ELF-1 (cell line): ENCODE measurements around the gene NGRN.

Experiments
- DNase-seq: peaks from one replicate; pipeline ENCODE4 v3.0.0-alpha.2; 2016; ENCODE audit warnings: low read depth, low spot score

NGRN gene, protein sequence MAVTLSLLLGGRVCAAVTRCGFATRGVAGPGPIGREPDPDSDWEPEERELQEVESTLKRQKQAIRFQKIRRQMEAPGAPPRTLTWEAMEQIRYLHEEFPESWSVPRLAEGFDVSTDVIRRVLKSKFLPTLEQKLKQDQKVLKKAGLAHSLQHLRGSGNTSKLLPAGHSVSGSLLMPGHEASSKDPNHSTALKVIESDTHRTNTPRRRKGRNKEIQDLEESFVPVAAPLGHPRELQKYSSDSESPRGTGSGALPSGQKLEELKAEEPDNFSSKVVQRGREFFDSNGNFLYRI

DNA sequence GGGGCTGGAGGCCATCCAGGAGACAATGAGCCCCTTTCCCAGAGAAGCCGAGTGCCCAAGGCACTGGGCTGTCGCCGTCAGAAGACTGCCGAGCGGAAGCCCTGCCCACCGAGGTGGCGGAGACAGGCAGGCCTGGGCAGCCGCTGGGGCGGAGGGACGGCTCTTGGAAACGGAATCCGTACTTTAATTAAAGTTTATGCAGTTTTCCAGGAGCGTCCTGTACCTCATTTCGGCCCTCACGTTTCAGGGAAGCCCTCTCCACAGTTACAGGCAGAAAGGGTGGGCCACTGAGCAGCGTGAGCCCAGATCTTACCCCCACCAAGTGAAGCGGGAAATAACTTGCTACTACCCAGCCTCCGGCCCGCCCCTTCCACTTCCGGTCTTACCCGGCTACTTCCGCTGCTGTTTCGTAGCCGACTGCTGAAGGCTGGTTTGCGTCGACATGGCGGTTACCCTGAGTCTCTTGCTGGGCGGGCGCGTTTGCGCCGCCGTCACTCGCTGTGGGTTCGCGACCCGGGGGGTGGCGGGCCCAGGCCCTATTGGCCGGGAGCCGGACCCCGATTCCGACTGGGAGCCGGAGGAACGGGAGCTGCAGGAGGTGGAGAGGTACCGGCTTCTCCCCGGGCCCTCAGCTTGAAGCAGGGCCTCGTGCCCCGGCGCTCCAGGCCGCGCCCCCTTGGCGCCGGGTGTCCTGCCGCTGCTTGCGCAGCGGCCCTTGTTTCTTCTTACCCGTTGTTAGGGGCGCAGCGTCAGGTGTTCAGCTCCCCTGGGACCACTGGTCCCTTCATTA lies at the start of gene NGRN:
Gene NGRN, plus strand, starts transcription at position 402 of the 790 bp plus-strand sequence. Its CDS starts 41 bp downstream, at position 443.
- DNase-seq: peak; percentile 95

DNA sequence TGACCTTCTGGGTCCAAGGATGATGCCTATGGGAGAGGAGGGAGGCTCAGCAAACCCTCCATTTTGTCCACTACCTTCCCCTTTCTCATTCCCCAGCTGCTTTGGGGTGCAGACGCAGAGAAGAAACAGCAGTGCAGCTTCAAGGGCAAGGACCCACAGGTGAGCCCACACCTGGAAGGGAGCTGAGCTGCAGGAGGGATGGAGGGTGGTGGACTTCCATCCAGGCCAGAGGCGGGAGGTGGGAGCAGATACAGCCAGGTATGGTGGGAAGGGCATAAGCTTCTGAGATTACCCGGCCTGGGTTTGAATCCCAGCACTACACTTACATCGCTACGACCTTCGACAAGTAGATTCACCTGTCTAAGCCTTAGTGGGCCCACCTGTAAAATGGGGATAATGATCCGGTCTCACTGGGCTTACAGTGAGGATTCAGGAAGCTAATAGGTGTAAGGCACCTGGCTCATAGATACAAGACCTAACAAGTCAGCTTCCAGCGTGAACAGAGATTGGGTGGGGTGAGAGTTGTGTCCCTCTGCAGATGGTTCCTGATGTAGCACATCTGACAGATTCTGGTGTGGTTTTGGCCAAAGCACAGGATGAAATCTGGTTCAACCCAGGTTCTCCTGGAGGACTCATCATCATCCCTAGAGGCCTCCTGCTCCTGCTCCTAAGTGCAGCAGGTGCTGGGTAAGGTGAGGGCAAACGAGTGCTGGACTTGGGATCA lies 47.6 kb upstream of the NGRN start:
- no peak for DNase-seq

GRCh38 chr15:90219421-90220141 lies 45.9 kb upstream of the NGRN start:
- DNase-seq: peak; percentile 84

DNA sequence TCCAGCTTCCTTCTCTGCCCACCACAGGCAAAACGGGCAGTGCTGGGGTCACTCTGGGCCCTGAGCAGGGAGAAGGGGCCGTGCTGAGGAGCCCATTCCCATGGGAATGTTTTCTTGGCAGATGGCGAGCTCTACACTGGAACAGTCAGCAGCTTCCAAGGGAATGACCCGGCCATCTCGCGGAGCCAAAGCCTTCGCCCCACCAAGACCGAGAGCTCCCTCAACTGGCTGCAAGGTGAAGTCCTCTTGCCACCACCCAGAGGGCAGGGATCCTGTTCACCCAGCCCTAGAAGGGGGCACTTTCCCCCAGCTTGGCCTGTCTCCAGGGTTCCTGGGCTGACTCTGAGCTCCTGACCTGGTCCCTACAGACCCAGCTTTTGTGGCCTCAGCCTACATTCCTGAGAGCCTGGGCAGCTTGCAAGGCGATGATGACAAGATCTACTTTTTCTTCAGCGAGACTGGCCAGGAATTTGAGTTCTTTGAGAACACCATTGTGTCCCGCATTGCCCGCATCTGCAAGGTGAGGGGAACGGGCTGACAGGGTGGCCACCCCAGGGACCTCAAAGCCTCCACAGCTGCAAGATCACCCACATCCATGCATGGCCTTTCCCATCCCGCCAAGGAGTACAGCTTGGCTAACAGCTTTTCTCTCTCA lies 44.1 kb upstream of the NGRN start:
- peak; percentile 83 for DNase-seq

DNA sequence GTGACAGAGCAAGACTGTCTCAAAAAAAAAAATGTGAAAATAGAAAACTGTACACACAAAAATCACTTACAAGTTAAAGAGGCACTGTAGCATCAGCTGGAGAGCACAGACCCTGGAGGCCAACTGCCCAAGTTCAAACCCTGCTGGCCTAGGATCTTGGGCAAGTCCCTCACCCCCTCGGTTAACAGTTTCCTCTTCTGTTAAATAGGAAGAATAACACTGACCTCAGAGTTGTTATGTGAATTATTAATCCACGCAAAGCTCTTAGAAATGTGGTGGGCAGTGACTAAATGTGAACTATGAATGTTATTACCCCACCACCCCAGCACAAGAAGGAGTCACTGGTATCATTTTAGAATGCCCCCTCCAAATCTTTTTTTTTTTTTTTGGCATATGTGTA lies 42.9 kb upstream of the NGRN start:
- no peak for DNase-seq

DNA sequence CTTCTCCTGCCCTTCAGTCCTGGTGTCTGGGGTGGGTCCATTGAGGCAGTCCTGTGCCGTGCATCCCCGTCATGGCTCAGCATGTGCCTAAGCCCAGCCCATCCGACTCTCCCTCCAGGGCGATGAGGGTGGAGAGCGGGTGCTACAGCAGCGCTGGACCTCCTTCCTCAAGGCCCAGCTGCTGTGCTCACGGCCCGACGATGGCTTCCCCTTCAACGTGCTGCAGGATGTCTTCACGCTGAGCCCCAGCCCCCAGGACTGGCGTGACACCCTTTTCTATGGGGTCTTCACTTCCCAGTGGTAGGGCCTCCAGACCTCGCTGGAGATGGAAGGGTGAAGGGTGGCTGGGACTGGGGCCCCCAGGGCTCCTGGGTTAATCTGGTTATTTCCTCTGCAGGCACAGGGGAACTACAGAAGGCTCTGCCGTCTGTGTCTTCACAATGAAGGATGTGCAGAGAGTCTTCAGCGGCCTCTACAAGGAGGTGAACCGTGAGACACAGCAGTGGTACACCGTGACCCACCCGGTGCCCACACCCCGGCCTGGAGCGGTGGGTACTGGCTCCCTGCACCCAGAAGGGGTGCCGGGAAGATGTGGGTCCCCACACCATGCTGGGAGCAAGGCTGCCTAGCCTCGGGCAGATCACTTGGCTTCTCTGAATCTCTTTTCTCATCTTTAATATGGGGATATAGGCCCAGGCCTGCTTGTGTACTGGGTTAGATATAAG lies 41.9 kb upstream of the NGRN start:
- no peak for DNase-seq

DNA sequence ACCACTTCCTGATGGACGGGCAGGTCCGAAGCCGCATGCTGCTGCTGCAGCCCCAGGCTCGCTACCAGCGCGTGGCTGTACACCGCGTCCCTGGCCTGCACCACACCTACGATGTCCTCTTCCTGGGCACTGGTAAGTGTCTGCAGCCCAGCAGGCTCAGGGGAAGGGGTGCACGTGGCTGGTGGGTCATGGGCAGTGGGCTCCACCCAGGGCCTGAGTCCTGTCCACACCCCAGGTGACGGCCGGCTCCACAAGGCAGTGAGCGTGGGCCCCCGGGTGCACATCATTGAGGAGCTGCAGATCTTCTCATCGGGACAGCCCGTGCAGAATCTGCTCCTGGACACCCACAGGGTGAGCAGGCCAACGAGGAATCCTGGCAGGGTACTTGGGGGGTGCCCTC lies 40.4 kb upstream of the NGRN start:
- no peak for DNase-seq

DNA sequence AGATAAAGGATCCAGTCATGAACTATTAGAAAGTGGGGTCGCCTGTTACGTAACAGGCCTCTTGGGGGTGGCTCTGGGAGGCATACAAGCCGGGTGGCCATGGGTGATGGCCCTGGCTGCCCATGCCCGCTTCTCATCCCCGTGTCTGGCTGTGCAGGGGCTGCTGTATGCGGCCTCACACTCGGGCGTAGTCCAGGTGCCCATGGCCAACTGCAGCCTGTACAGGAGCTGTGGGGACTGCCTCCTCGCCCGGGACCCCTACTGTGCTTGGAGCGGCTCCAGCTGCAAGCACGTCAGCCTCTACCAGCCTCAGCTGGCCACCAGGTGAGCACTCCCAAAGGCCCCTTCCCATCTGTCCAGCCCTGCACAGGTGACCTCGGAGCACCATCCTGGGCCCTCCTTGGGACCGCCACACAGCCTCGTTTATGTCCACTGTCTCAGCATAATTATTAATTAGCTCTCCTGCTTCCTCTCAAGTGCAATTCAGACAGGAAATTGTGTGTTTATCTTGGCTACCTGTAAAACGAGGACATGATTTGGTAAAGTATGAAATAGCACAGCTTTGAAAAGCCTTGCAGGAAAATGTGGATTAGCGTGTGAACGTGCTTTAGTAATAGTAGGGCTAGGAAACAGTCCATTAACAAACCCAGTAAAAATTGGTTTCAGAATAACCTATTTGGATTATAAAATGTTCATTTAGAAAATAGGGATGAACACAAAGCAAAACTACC lies 39.8 kb upstream of the NGRN start:
- DNase-seq: no peak

- no peak for DNase-seq
Measured at GRCh38 chr15:90227336-90227735, 38.1 kb upstream of the NGRN start.

GRCh38 chr15:90227816-90228772 lies 37.4 kb upstream of the NGRN start:
- no peak for DNase-seq

GRCh38 chr15:90228960-90229359 lies 36.5 kb upstream of the NGRN start:
- DNase-seq: no peak

DNA sequence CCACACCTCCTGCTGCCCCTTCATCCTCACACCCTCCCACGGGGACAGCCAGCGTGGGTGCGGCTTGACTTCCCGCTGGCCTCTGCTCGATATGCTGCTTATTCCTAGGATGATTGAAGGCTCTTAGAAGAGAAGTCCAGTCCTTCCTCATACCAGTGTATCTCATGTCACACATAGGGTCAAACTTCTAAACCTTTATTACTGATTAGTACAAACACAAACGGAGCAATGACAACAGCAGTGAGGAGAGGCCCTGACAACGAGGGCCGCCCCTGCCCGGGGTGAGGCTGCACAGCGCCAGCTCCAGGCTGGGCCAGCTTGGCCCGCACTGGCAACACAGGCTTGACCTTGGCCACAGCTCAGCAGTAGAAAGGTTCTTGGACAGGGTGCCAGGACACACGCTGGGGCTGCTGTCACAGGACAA lies 35.4 kb upstream of the NGRN start:
- DNase-seq: no peak

DNA sequence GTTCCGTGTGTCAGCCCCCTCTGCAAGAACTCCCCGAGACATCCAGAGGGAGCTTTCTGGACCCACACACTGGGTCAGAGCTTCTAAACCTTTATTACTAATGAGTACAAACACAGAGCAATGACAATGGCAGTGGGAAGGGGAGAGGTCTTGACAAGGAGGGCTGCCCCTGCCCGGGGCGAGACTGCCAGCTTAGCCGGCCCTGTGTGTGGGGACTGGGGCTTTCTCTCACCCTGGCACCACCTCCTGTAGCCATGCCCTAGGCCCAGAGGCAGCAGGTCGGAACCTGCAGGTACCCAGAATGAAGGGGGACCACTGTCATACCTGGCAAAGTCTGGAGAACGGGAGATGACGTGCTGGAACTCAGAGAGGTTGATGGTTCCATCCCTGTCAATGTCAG lies 34.9 kb upstream of the NGRN start:
- no peak for DNase-seq

GRCh38 chr15:90231028-90232017 lies 34.1 kb upstream of the NGRN start:
- no peak for DNase-seq

- DNase-seq: no peak
Measured at GRCh38 chr15:90232196-90232595, 33.3 kb upstream of the NGRN start.

- DNase-seq: no peak
Measured at GRCh38 chr15:90232941-90233386, 32.5 kb upstream of the NGRN start.

DNA sequence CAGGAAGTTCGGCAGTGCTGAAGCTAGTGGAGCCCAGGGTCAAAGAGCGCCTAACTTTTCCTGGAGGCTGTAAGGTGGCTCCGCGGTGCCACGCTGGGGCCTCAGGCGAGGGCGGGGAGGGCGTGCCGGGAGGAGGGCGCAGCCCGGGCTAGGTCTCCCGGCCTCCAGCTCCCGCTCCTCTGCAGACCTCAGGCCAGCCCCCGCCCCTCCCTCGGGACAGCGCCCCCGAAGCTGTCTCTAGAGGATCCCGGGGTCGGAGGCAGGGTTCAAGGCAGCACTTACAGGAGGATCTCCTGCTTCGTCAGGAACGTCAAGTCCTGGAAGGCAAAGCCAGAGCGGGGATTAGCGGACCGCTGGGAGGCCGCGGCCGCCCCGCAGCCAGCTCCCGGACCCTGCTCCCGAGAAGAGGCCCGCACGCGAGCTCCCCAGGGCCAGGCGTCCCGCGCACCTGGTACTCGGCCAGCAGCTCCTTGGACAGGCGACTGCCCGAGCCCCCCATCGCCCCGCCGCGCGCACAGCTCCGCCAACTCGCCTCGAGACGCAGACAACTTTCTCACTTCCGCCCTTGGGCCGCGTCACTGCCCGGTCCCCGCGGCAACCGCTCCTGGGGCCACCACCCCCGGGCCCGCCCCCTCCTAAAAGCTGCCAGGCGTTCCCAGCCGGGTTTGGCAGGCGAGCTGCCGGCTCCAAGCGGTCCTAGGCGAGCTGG lies 31.9 kb upstream of the NGRN start, which contains the start of gene CIB1:
Gene CIB1, minus strand, starts transcription at position 555 of the 709 bp plus-strand sequence. Its CDS starts 56 bp downstream, at position 499.
- peak; percentile 92 for DNase-seq
